K562 (cell line): ENCODE results near the gene TBC1D17. TPM values are rescaled to one million over a fixed set of nuclear protein-coding genes. Genes with fewer than 3 reads are reported as not detected.

Source experiments
- AFF4 ChIP-seq: sonication (generic); formaldehyde crosslinking; IDR thresholded peaks from 2 replicates; pipeline ENCODE4 v1.8.0; 2023; ENCODE audit warnings: mild to moderate bottlenecking, missing genetic modification reagents
- CXXC5 ChIP-seq: fragments of 250-450 bp; sonication (Bioruptor Pico); IDR thresholded peaks from 2 replicates; pipeline ENCODE4 v1.8.0; 2022; ENCODE audit warnings: inconsistent platforms, mild to moderate bottlenecking, moderate library complexity
- HLTF ChIP-seq: fragments of 450-650 bp; IDR thresholded peaks from 2 replicates; pipeline ENCODE4 v1.6.1; 2016
- MXI1 ChIP-seq: IDR thresholded peaks from 2 replicates; pipeline ENCODE4 v1.6.1; 2011; ENCODE audit warnings: low read depth, mild to moderate bottlenecking, improper control_type of control experiment, low read length
- RAD21 ChIP-seq, 2 experiments: fragments of 250-450 bp in 1 of 2; fragments of 450-650 bp in 1 of 2; sonication (Bioruptor Pico) in 1 of 2; formaldehyde crosslinking in 1 of 2; IDR thresholded peaks in 1 of 2; conservative IDR thresholded peaks in 1 of 2; 2 replicates each; pipeline versions ENCODE4 v1.4.0 to v1.8.0; 2020 to 2022; ENCODE audit warnings: mild to moderate bottlenecking in 2 of 2, moderate library complexity in 1 of 2
- RBM15 ChIP-seq: fragments of 200-400 bp; formaldehyde crosslinking; IDR thresholded peaks from 2 replicates; pipeline ENCODE4 v1.6.1; 2018; ENCODE audit warnings: mild to moderate bottlenecking, low read length, moderate library complexity; ENCODE audit not compliant: insufficient read depth
- ZNF124 ChIP-seq: sonication (generic); formaldehyde crosslinking; IDR thresholded peaks from 2 replicates; pipeline ENCODE4 v1.8.1; 2022; ENCODE audit warnings: missing genetic modification reagents
- ZNF165 ChIP-seq: fragments of 250-450 bp; sonication (Bioruptor Pico); IDR thresholded peaks from 2 replicates; pipeline ENCODE4 v1.4.0; 2020; ENCODE audit warnings: borderline replicate concordance
- ZNF592 ChIP-seq: fragments of 450-650 bp; IDR thresholded peaks from 2 replicates; pipeline ENCODE4 v1.6.1; 2017; ENCODE audit warnings: antibody characterized with exemption, mild to moderate bottlenecking
- polyA plus RNA-seq, 8 experiments: library from polyadenylated mRNA; depleted of rRNA in 4 of 8; stranded (reverse) in 5 of 8; unstranded in 3 of 8; fragments of >200 nt; fragmentation: Nextera tagmentation in 2 of 8; fragmentation: Illumina TruSeq in 1 of 8; extraction: Ambion mirVana in 2 of 8; extraction: Trizol in 1 of 8; gene quantifications; 2 replicates each; pipeline versions ENCODE4 v1.2.1 to v1.2.3, GENCODE V29; 2011 to 2014; ENCODE audit warnings: inconsistent platforms in 1 of 8, missing spikeins in 1 of 8
- total RNA-seq, 7 experiments: library from RNA; depleted of rRNA in 6 of 7; stranded (reverse); fragments of >200 nt in 6 of 7; fragmentation: Illumina TruSeq in 2 of 7; extraction: Trizol in 2 of 7; gene quantifications; 2 replicates each; pipeline versions ENCODE4 v1.2.1 to v1.2.3, GENCODE V29; 2011 to 2021; ENCODE audit warnings: low replicate concordance in 1 of 7

The TBC1D17 gene
- total and polyA plus RNA-seq, 9 of the 15 experiments (the other 6 are each of a cell fraction or from before 2014, with no cell fraction given), result 0.42 to 16.0 (median 3.8) TPM

GRCh38 chr19:49912965-49913685 lies 35.6 kb downstream of the TBC1D17 start (continued):
- TF ChIP-seq ZNF592 (no peak), ZNF124 (CRISPR knock-in tag) (no peak), ZNF165 (CRISPR knock-in tag) (no peak), MXI1 (no peak), HLTF (no peak), RAD21 (CRISPR knock-in tag; conservative IDR thresholded peaks at IDR 0.05 in 1 of 2, IDR thresholded peaks at IDR 0.05 in 1 of 2) (peak; percentile 19 to 41; a peak in 3 of 4 replicates), CXXC5 (CRISPR knock-in tag) (0 out of 2 replicates have a peak, but pooled peaks have one; percentile 18), RBM15 (no peak), AFF4 (CRISPR knock-in tag) (no peak)
